Esophagus squamous epithelium (tissue), 4 donors: ENCODE measurements around the gene GALNT7.

Experiments
- POLR2A ChIP-seq, 4 donors: fragments of 450-650 bp; IDR thresholded peaks; one replicate each; pipeline ENCODE4 v1.6.1; 2017; ENCODE audit warnings: antibody characterized with exemption in 4 of 4, mild to moderate bottlenecking in 4 of 4, moderate library complexity in 3 of 4
- TF ChIP-seq, protein P1 (sequence below), 6 experiments: fragments of 450-650 bp in 4 of 6; fragments of 200-600 bp in 2 of 6; sonication (generic) in 2 of 6; IDR thresholded peaks; one replicate each; pipeline ENCODE4 v1.5.1; 2016 to 2019; ENCODE audit warnings: antibody characterized with exemption in 6 of 6, mild to moderate bottlenecking in 4 of 6, moderate library complexity in 4 of 6

DNA sequence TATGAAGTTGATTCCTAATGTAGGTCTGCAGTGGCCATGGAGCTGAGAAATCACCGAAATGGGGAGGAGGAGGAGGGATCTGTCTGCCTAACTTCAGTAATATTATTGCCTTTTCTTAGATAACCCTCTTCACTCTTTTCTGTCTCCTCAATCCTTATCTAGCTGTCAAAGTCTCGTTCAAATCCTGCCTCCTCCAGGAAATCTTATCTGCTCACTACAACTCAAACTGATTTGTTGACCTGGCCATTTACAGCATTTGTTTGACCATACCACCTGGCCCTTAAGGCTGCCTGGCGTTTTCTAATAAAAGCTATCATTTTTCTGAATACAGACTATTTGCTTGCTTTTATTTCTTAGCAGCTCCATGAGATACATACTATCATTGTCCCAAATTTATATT lies 33.8 kb downstream of the GALNT7 start:
- TF ChIP-seq, protein P1, sequence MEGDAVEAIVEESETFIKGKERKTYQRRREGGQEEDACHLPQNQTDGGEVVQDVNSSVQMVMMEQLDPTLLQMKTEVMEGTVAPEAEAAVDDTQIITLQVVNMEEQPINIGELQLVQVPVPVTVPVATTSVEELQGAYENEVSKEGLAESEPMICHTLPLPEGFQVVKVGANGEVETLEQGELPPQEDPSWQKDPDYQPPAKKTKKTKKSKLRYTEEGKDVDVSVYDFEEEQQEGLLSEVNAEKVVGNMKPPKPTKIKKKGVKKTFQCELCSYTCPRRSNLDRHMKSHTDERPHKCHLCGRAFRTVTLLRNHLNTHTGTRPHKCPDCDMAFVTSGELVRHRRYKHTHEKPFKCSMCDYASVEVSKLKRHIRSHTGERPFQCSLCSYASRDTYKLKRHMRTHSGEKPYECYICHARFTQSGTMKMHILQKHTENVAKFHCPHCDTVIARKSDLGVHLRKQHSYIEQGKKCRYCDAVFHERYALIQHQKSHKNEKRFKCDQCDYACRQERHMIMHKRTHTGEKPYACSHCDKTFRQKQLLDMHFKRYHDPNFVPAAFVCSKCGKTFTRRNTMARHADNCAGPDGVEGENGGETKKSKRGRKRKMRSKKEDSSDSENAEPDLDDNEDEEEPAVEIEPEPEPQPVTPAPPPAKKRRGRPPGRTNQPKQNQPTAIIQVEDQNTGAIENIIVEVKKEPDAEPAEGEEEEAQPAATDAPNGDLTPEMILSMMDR (IDR thresholded peaks at IDR 0.05): no peak
- TF ChIP-seq POLR2A (IDR thresholded peaks at IDR 0.05): no peak
